Superior temporal gyrus (tissue), 1 donor: ENCODE data around the gene RUNX2.
"Not testable (repeated sequence)": the region's sequence is repeated elsewhere in the genome, so short reads cannot be mapped to it uniquely, and the experiment has no call there.

Source experiments
- DNase-seq: peaks from one replicate; pipeline ENCODE4 v3.0.0-alpha.2; 2016; ENCODE audit errors: extremely low spot score

RUNX2 gene

DNA sequence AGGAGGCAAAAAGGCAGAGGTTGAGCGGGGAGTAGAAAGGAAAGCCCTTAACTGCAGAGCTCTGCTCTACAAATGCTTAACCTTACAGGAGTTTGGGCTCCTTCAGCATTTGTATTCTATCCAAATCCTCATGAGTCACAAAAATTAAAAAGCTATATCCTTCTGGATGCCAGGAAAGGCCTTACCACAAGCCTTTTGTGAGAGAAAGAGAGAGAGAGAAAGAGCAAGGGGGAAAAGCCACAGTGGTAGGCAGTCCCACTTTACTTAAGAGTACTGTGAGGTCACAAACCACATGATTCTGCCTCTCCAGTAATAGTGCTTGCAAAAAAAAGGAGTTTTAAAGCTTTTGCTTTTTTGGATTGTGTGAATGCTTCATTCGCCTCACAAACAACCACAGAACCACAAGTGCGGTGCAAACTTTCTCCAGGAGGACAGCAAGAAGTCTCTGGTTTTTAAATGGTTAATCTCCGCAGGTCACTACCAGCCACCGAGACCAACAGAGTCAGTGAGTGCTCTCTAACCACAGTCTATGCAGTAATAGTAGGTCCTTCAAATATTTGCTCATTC, at the start of gene RUNX2:
TSS of gene RUNX2 (plus strand) at position 375 of the 567 bp plus-strand sequence. CDS start 397 bp downstream, outside the sequence.
- DNase-seq = peak; percentile 18

GRCh38 chr6:45278367-45278766, 49.8 kb upstream of the RUNX2 start:
- no peak for DNase-seq

GRCh38 chr6:45286707-45287106, 41.4 kb upstream of the RUNX2 start:
- not testable (repeated sequence) for DNase-seq

DNA sequence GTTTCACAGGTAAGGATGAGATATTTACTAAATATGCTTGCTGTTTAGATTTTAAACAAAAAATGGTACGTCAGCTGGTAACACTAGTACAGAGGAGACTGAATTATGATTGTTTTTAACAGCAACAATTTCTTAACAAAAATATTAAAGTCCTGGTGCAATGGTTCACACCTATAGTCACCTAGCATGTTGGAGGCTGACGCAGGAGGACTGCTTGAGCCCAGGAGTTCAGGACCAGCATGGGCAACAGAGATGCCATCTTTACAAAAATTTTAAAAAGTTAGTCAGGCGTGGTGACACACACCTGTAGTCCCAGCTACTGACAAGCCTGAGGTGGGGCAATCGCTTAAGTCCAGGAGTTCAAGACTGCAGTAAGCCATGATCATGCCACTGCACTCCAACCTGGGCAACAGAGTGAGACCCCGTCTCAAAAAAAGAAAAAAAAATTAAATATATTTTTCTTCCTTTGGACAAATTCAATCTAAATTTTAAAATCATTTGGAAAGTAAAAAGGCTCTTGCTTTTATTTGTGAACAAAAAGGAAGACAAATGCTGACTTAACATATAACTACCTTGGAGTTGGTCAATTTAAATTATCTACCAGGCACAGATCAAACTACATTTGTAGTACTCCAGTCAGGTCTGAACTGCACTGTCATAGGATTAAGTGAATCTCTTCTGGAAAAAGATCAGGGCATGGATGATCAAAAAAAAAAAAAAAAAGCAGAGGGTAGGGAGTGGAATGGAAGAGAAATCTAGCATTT, 38.2 kb upstream of the RUNX2 start:
- no peak for DNase-seq

- no peak for DNase-seq
Measured at GRCh38 chr6:45293306-45293705, 34.8 kb upstream of the RUNX2 start.

DNA sequence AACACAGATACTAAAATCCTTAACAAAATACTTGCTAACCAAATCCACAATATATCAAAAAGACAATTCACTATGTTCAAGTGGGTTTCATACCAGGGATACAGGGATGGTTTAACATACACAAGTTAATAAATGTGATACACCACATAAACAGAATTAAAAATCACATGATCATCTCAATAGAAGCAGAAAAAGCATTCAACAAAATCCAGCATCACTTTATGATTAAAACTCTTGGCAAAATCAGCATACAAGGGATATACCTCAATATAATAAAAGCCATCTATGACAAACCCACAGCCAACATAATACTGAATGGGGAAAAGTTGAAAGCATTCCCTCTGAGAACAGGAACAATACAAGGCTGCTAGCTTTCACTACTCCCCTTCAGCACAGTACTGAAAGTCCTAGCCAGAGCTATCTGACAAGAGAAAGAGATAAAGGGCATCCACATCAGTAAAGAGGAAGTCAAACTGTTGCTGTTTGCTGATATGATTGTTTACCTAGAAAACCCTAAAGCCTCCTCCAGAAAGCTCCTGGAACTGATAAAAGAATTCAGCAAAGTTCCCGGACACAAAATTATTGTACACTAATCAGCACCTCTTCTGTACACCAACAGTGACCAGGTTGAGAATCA, 33.9 kb upstream of the RUNX2 start:
- not testable (repeated sequence) for DNase-seq

DNA sequence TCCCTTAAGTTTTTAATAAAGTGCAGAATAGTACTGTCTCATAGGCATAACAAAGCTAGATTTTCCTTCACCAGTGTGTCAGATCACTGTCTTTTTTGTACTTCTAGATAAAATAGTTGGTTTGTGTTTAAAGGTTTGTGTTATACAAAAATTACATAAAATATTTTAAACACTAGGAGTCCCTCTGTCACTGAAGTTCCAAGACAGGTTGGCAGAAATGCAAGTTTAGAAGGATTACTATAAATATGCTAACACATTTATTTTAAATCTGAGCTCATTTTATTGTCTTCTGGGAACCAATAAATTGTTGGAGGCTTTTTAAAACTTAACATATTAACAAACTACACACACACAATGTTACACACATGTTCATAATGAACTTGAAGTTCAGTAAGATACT, 30.8 kb upstream of the RUNX2 start:
- DNase-seq = no peak

DNA sequence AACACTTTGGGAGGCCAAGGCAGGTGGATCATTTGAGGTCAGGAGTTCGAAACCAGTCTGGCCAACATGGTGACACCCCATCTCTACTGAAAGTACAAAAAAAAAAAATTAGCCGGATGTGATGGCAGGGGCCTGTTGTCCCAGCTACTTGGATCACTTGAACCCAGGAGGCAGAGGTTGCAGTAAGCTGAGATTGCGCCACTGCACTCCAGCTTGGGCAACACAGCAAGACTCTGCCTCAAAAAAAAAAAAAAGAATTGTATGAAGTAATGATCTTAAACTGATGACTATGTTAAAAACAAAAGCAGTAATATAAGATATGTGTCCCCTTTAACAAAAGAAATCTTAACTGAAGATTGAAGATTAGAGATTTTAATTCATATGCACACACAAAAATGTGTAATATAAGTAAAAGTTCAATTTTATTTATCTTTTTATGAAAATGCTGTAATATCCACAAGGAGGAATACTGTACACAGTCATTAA, 29.0 kb upstream of the RUNX2 start:
- no peak for DNase-seq

DNA sequence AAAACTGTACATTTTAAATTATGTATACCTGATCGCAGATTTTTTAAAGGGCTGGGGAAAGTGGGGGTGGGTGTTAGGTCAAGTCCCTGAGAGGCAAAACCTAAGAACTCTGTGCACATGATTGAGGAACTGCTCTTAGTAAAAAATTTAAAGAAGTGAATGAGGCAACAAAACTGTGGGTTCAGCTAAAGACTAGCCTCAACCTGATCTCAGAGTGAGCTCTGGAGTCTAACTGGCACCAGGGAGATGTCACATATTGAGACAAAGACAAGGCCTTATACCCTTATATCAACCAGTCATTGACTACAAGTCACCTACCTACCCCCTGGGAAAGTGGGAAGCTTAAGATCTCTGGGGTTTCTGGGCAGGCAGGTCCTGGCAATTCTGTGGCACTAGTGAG, 27.4 kb upstream of the RUNX2 start:
- DNase-seq = no peak

GRCh38 chr6:45301348-45302142, 26.6 kb upstream of the RUNX2 start:
- DNase-seq = no peak

DNA sequence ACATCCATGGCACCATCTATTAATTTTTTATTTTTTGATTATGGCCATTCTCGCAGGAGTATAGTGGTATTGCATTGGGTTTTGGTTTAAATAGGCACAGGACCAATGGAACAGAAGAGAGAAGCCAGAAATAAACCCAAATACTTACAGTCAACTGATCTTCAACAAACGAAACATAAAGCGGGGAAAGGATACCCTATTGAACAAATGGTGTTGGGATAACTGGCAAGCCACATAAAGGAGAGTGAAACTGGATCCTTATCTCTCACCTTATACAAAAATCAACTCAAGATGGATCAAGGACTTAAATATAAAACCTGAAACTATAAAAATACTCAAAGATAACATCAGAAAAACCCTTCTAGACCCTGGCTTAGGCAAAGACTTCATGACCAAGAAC, 25.3 kb upstream of the RUNX2 start:
- no peak for DNase-seq

GRCh38 chr6:45305546-45305945, 22.6 kb upstream of the RUNX2 start:
- no peak for DNase-seq

DNA sequence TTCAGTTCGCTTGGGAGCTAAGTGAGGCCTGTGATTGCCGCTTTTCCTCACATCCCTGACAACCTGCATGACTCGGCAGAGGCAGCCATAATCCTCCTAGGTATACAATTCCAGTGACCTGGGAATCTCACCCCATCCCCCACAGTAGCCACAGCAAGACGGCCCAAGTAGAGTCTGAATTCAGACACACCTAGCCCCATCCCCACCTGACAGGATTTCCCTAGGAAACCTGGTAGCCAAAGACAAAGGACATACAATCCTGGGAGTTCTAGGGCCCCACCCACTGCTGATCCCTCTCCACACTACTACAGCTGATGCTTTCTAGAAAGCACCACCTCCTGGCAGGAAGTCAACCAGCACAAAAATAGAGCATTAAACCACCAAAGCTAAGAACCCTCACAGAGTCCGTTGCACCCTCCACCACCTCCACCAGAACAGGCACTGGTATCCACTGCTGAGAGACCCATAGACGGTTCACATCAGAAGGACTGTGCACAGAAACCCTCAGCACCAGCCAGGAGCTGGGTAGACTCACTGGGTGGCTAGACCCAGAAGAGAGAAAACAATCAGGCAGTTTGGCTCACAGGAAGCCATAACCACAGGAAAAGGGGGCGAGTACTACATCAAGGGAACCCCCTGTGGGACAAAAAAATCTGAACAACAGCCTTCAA, 17.9 kb upstream of the RUNX2 start:
- DNase-seq = no peak

- no peak for DNase-seq
Measured at GRCh38 chr6:45314146-45314545, 14.0 kb upstream of the RUNX2 start.

DNA sequence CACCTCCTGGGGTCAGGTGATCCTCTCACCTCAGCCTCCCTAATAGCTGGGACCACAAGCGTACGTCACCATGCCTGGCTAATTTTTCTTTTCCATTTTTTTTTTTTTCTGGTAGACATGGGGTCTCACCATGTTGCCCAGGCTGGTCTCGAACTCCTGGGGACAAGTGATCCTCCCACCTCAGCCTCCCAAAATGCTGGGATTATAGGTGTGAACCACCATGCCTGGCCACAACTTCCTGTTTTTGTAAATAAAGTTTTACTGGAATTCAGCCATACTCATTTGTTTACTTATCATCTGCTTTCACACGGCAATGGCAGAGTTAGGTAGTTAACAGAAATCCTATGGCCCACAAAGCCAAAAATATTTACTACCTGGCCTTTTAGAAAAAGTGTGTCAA, 7.8 kb upstream of the RUNX2 start:
- no peak for DNase-seq

DNA sequence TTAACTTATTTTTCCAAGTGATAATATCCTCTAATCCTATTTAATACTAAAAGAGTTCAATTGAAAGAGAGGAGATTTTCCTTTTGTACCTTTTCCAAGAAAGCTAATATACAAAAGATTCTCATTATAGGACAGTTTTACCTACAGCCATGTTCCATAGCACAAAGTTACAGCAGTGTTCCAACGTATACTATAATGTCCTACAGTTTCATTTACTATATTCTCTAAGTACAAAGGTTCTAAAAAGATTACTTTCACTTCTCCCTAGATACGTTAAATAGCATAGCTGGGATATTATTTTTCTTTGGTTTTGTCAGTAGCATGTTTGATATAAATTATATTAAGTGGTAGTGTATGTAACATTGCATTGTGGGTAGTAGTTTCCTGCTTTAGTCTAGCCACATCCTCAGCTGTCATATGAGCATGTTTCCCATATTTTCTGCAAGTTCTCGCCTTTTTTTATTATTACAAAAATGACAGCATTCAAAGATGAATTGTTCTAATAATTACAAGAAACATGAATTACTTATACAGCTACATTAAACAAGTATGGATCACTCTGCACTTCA, 4.4 kb upstream of the RUNX2 start:
- no peak for DNase-seq

DNA sequence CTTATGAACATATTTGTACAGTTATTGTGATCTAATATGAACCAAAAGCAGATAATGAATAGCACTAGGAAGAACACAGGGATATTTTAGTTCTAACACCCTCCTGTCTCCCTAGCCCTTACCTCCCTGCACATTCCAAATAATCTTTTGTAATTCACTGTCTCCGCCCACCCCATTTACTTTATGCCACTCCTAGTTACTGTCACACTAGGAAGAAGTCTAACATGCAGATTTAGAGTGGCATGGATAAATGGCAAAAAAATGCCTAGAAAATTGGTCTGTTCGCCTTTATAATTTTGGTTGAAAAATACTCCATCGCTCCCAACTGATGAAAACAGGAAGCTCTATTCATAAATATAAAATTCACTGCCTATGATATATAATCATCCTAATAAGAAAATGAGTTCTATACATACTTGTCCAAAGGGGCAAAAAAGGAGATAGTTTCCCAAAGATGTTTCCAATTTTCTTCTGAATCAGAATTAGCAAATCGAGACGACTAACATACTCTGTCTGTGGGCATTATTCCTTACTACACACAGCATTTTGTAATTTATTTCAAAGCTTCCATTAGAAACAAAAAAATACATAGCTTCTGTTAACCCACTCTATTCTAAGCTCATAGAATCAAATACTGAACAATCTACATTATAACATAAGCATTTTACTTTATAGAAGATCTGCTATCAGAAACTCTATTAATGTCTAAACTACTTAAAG, 1.3 kb upstream of the RUNX2 start:
- DNase-seq = no peak

GRCh38 chr6:45328523-45328922, 393 bp downstream of the RUNX2 start:
- DNase-seq = no peak

GRCh38 chr6:45344900-45345299, 16.8 kb downstream of the RUNX2 start:
- DNase-seq = no peak

- DNase-seq = no peak
Measured at GRCh38 chr6:45350186-45350710, 22.1 kb downstream of the RUNX2 start.
